Left ventricle myocardium inferior (tissue), 1 donor: ENCODE results near the gene RUFY2. TPM values are rescaled to one million over a fixed set of nuclear protein-coding genes. Genes with fewer than 3 reads are reported as not detected.
A peak's percentile ranks its signal among the peaks of the same experiment; 100 is the strongest.

Source experiments
- DNase-seq: peaks from one replicate; pipeline ENCODE4 v3.0.0-alpha.2; 2020
- H3K27ac ChIP-seq: fragments of 200-600 bp; replicated peaks from 2 replicates; pipeline ENCODE4 v1.8.0; 2021
- H3K27me3 ChIP-seq: fragments of 200-600 bp; 2 replicates; pipeline ENCODE4 v1.8.0; 2021; ENCODE audit warnings: low read depth
- H3K36me3 ChIP-seq: fragments of 200-600 bp; 2 replicates; pipeline ENCODE4 v1.8.0; 2021
- H3K4me1 ChIP-seq: fragments of 200-600 bp; 2 replicates; pipeline ENCODE4 v1.8.0; 2021
- H3K4me3 ChIP-seq: fragments of 200-600 bp; 2 replicates; pipeline ENCODE4 v1.8.0; 2021; ENCODE audit warnings: mild to moderate bottlenecking, moderate library complexity
- H3K9me3 ChIP-seq: fragments of 200-600 bp; replicated peaks from 2 replicates; pipeline ENCODE4 v1.8.0; 2021
- CTCF ChIP-seq: fragments of 200-600 bp; IDR thresholded peaks from 2 replicates; pipeline ENCODE4 v1.8.0; 2021; ENCODE audit warnings: antibody characterized with exemption, mild to moderate bottlenecking, borderline replicate concordance
- intact Hi-C: fragments of 100-400 bp; cut with micrococcal nuclease; formaldehyde crosslinking; loops from one replicate; pipeline ENCODE4 v1.11.0; 2022
- total RNA-seq: library from RNA; stranded (reverse); fragmentation: NEBNext Ultra II Directional; extraction: Animal tissue kit (Norgen Biotek cat#: 25700); gene quantifications from one replicate; pipeline ENCODE4 v1.2.1, GENCODE V29; 2021
- donor health status: DM: no; HTN: yes; CAD: no; lungs with severe emphysema.

The RUFY2 gene
- total RNA-seq, 1 donor from 2014 or later = 9.9 TPM

DNA sequence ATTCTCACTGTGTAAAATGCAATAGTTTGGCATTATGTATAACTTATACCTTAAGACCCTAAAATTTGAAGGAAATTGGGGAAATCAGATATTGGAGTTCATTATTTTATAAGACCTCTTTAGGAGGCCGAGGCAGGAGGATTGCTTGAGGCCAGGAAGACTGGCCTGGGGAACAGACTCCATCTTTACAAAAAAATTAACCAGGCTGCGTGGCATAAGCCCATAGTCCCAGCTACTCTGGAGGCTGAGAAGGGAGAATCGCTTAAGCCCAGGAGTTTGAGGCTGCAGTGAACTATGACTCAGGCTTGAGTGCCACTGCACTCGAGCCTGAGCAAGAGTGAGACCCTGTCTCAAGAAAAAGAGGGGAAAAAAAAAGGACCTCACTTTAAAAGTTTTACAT is 60.3 kb downstream of the RUFY2 start:
- intact Hi-C loops = no loop called here
- no peak for TF ChIP-seq CTCF

GRCh38 chr10:68345621-68346020 is 61.5 kb downstream of the RUFY2 start:
- Histone ChIP-seq H3K4me1 (no peaks in the 10 kb centered on the region), H3K9me3 (no peaks in the 10 kb centered on the region), H3K36me3 (peaks cover 76% of the 10 kb centered on the region), H3K27ac (no peak overlapping the region), H3K4me3 (no peak overlapping the region), H3K27me3 (no peaks in the 10 kb centered on the region)
- TF ChIP-seq CTCF = no peak
- intact Hi-C loops = no loop called here
- DNase-seq = no peak

More for the DNA sequence above, 60.3 kb downstream of the RUFY2 start:
- H3K27me3 ChIP-seq = no peaks in the 10 kb centered on the region
- H3K4me3 ChIP-seq = no peak overlapping the region
- no peaks in the 10 kb centered on the region for H3K4me1 ChIP-seq
- H3K27ac ChIP-seq = no peak overlapping the region
- DNase-seq = no peak
- H3K36me3 ChIP-seq = peaks cover 76% of the 10 kb centered on the region
- no peaks in the 10 kb centered on the region for H3K9me3 ChIP-seq

DNA sequence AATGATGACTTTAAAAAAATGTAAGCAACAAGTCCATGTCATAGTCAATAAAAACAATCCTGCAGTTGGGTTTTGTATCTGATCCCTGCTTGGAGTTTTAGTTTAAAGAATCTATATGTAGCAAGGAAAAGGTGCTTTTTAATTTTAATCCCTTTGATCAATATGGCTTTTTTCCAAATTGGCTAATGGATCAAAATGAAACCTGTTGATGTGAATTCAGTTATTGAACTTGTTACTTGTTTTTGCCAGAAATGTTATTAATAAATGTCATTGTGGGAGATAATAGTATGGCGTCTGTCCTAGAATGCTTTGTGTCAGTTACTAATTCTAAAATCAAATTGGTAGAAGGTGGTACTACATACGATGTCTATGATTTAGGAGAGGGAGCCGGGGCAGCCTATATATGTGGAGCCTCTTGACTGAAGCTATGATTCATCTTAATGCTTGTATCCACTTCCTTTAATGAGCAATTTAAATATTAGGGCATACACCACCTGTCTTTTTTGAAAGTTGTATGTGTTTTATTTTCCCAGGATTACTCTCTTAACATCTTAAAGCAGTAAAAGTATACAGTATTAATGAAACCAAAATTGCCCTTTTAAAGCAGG is 64.1 kb downstream of the RUFY2 start:
- TF ChIP-seq CTCF = no peak
- intact Hi-C loops = no loop called here

DNA sequence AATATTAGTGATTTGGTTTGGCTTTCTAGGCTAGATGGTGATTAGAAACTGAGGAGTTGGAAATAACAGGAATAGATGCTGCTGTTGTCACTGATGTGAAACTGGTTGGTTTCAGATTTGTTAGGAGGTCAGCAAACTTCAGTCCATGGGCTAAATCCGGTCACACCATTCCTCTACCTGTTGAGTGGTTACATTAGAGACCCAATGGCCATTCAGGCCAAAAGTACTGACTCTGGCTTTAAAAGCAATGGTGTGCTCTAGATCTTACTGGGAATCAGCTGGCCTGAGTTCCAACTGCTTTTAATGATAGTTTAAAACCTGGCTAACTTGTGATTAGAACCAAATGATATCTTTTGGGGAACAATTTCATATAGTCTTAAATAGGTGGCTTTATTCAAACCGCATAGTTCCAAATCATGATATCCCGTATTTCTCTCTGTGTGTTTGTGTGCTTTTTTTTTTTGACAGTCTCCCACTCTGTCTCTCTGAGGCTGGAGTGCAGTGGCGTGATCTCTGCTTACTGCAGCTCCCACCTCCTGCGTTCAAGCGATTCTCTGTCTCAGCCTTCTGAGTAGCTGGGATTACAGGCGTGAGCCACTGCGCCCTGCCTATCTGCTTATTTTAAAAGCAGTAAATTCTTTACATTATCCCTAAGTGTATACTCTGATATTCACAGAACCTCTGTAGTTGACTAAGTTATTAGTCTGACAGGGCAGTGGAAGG is 66.6 kb downstream of the RUFY2 start:
- intact Hi-C loops = no loop called here
- DNase-seq = no peak
- H3K4me1 ChIP-seq = peaks cover 42% of the 10 kb centered on the region
- no peaks in the 10 kb centered on the region for H3K27me3 ChIP-seq
- peaks cover 72% of the 10 kb centered on the region for H3K36me3 ChIP-seq
- no peaks in the 10 kb centered on the region for H3K9me3 ChIP-seq
- TF ChIP-seq CTCF = no peak
- no peak overlapping the region for H3K4me3 ChIP-seq
- no peak overlapping the region for H3K27ac ChIP-seq

More for the DNA sequence above, 64.1 kb downstream of the RUFY2 start:
- Histone ChIP-seq H3K27ac (no peak overlapping the region), H3K4me3 (no peak overlapping the region), H3K9me3 (no peaks in the 10 kb centered on the region), H3K4me1 (peaks cover 17% of the 10 kb centered on the region), H3K36me3 (peaks cover 89% of the 10 kb centered on the region), H3K27me3 (no peaks in the 10 kb centered on the region)
- no peak for DNase-seq

- intact Hi-C loops = no loop called here
- H3K27ac ChIP-seq = no peak overlapping the region
- peaks cover 76% of the 10 kb centered on the region for H3K4me1 ChIP-seq
Measured at GRCh38 chr10:68336754-68337351, 70.2 kb downstream of the RUFY2 start.

More at GRCh38 chr10:68336754-68337351, 70.2 kb downstream of the RUFY2 start:
- DNase-seq = no peak
- peak overlapping the region; percentile 94 for H3K4me3 ChIP-seq
- H3K36me3 ChIP-seq = peaks cover 35% of the 10 kb centered on the region
- H3K27me3 ChIP-seq = no peaks in the 10 kb centered on the region
- H3K9me3 ChIP-seq = no peaks in the 10 kb centered on the region
- TF ChIP-seq CTCF = no peak
